Activated T-cell treated with anti-CD3 and anti-CD28 coated beads for 48 hours (primary cell): Measurements from ENCODE around the gene THPO.

Source experiments
- DNase-seq: peaks from one replicate; pipeline ENCODE4 v3.0.0-alpha.2; 2020; ENCODE audit warnings: low read depth

The THPO gene

DNA sequence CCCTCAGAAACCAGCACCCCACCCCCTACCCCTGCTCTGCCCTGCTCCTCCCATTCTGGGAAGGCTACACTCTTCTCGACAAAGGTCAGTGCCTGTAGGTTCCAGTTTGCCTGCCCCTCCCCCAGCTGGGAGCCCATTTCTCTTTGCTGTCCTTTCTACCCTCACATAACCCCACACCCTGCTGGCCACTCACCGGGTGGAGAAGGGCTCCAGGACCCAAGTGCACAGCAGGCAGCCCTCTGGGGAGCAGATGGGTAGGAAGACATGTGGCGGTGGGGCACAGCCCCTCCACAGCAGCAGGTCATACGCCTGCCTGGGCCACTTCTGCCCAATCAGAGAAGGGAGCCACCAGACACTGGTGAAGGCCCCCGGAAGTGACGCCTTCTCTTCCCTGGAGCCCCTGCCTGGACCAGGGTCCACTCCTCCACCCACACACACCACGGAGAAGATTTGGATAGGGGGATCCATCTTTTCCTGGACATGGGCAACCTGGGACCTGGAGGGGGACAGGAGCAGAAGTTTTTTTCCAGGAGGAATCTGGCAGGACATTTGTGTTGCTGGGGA lies at the start of gene THPO:
Gene THPO, minus strand, starts transcription at position 326 of the 564 bp plus-strand sequence. CDS start 1,948 bp downstream, outside the sequence.
- DNase-seq, result no peak

DNA sequence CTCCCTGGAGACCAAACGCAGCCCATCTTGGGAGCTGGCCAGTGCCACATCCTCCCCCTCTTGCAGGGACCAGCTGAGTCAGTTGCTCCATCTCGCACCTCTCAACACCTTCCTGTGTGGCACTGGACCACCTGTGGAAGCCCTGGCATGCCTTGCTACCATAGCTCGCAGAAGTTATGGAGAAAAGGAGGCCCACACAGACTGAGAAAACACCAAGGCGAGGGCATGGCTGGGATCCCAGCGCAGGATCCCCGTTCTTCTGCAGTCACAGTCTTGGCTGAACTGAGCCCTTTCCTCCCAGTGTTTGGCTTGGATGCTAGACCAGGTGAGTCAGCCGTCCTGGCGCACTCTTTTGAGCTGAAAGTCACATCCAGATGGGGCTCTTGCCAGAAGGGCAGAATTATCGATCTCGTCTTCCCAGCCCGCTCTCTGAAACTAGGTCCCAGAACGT lies 48.7 kb upstream of the THPO start:
- no peak for DNase-seq

- DNase-seq, result no peak
Observed at GRCh38 chr3:184423561-184423960, 45.6 kb upstream of the THPO start.

DNA sequence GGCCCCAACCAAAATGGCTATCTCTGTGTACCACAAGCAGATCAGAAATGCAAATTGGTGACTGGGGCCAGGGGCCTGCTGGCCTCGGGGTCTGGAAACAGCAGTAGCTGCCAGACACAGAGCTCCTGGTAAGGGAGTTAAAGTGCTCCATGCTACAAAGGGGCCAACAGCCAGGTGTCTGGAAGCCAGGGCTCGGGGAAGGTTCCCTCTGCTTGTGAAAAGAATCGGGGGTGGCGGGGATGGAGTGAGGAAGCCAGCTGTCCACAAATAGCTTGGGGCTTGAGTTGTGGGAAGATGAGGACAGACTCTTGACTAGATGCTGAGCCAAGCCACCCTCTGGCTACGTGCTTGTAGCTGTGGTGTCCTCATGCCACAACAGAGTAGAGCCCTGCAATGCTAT lies 41.2 kb upstream of the THPO start:
- DNase-seq, result no peak

- peak; percentile 61 for DNase-seq
Observed at GRCh38 chr3:184417619-184418327, 39.8 kb upstream of the THPO start.

DNA sequence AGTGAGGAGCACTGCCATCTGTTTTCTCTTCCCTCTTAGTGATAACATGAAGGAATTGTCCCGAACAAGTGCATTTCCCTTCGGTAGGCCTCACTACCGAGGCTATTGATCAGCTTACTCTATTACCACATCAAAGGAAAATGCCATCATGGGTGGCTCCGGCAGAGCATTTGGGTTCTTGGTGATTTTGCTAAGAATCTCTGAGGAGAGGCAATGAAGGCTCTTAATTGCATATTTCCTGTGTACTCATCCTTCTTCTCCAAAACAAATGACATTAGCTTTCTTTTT lies 37.1 kb upstream of the THPO start:
- no peak for DNase-seq

DNA sequence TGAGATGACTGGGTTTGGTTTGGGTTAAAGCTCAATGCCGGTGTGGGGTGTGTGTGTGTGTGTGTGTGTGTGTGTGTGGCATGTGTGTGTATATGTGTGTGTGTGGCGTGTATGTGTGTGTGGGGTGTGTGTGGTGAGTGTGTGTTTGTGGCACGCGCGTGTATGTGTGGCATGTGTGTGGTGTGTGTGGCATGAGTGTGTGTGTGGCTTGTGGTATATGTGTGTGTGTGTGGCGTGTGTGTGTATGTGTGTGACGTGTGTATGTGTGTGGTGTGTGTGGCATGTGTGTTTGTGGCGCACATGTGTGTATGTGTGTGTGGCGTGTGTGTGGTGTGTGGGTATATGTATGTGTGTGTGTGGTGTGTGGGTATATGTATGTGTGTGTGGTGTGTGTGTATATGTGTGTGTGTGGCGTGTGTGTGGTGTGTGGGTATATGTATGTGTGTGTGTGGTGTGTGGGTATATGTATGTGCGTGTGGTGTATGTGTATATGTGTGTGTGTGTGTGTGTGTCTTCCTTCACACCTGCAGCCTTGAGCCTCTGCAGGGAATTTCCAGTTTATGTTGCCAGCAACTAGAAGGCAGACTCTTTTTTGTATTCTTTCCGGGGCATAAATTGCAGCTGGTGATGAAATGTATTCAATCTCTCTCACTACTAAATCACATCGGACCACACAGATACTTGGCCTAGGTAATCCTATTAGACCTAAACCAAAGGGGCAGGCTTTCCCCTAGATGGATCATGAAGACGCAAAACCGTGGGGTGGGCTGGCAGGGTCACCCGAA lies 36.6 kb upstream of the THPO start:
- no peak for DNase-seq

DNA sequence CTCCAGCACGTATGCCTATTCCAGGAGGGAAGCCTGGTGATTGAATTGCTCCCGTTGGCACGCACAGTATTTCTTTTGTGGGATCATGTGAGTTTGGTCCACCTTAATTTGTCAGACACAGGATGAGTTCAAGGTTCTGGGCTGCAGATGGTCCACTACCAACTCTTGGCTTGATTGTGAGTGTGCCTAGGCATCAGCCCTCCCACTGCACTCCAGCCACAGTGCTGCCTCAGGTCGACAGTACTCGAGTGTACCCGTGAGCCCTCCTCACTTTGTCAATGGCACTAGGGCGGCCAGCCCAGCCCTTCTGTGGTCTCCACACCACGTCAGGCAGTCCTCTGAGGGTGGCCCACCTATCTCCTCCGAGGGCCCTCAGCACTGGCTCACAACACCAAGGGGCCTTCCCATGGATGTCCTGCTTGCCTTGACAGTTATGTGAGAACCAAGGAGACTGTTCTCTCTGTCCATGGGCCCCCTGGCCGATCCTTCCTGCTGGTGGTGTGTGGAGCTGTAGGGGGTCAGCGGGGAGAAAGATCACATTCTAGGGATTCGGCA lies 32.0 kb upstream of the THPO start:
- DNase-seq, result no peak

GRCh38 chr3:184409331-184409926 lies 31.4 kb upstream of the THPO start:
- no peak for DNase-seq

DNA sequence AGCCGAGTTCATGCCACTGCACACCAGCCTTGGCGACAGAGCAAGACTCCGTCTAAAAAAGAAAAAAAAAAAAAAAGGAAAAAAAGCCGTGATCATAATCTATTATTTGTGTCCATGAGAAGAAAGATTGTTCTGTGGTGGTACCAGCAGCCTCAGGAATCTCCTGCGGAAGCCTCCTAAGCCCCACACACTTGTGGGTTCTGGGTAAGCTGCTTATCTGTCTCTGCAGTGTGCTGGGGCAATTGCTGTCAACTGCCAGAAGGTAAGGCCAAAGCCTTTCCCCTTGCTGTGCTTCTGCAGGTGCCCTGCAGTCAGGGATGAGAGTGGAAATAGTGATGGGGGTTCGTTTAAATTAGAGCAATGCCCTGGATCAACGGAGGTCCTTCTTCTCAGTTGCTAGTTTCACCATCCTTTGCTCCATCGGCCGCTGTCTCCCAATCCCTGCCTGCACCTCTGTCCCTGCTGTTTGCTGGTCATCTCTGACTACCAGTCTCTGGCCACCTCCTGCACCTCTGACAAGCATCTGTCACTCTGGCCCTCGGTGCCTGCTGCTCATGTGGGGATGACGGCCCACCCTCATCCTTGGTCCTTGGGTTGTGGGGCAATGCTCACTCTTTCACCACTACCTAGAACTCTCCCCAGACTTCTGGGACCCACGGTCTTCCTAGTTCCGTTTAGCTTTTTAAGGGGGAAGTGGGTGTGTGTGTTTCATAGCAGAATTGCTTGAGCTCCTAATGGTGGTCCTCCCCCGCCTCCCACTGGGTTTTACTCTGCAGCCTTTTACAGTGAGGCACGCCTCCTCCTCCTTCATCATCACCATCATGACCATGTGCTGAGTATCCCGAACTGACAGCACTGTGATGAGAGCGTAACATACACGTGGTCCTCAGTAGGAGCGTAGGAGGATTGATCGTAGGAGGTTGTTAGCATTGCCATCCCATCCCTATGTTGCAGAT lies 27.3 kb upstream of the THPO start:
- DNase-seq, result no peak

- DNase-seq, result no peak
Observed at GRCh38 chr3:184399410-184399809, 21.4 kb upstream of the THPO start.

DNA sequence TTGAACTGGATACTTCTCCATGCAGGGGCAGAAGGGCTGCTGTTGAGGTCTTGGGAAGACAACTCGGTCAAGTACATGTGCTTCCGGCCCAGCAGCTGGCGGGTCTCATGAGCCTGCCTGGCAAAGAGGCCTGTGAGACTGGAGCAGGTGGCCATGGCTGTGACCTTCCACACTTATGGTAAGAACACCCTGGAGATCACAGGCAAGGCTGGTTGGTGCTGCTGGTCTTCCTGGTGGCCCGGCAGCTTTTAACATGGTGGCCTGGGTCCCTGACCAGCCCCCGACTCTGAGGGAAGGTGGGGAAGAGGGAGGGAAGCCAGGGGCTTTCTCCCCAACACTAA lies 17.3 kb upstream of the THPO start:
- no peak for DNase-seq

DNA sequence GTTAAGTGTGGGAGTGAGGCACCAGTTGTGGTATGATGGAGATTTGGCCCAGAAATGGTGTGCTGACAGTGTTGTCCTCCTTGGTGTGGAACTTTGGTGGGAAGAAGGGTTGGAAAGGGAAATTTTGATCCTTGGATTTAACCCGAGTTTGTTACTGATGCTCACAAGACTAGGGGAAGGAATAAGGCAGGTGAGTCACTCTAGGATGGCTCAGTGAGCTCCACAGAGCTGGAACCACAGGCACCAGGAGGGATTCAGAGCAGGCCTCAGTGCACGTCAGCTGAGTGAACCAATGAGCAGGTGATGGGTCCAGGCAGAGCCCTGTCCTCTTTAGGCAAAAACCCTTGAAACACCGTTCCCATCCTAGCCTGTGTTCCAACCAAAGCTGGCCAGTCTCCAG lies 13.3 kb upstream of the THPO start:
- DNase-seq, result no peak

- no peak for DNase-seq
Observed at GRCh38 chr3:184389935-184390528, 12.0 kb upstream of the THPO start.

GRCh38 chr3:184389384-184389783 lies 11.4 kb upstream of the THPO start:
- no peak for DNase-seq

DNA sequence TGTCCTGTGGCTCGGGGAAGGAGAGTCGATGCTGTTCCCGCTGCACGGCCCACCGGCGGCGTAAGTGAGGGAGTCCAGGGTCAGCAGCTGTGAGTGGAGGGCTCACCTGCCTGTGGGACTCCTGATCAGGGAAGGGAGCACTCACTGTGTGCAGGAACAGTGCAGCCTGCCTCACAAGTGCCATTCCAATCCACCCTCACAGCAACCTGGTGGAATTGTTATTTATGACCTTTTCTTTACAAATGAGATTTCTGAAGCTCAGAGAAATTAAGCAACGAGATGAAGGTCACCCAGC lies 10.9 kb upstream of the THPO start:
- no peak for DNase-seq

DNA sequence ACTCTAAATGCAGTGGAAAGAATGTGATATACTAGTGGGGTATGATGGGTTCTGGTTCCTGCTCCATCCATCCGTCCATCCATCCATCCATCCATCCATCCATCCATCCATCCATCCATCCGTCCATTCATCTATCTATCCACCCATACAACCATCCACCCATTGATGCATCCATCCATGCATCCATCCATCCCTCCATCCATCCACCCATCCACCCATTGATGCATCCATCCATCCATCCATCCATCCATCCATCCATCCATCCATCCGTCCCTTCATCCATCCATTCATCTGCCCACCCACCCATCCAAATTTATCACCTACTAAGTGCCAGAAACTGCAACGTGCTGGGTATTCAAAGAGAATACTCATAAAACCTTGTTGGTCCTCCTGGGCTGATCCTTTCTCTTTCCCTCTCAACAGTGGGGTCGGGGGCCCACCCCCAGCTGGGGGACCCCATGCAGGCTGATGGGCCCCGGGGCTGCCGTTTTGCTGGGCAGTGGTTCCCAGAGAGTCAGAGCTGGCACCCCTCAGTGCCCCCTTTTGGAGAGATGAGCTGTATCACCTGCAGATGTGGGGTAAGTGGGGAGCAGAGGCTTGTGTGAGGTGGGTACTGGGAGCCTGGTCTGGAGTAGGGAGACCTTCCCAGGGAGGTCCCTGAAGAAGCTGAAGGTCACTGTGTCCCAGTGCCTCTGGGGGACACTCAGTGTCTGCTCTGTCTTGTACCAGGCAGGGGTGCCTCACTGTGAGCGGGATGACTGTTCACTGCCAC lies 10.3 kb upstream of the THPO start:
- DNase-seq, result no peak

GRCh38 chr3:184387174-184387714 lies 9.2 kb upstream of the THPO start:
- no peak for DNase-seq

GRCh38 chr3:184386047-184386806 lies 8.2 kb upstream of the THPO start:
- no peak for DNase-seq
